Inflammatory macrophage (primary cell): ENCODE data around the gene CASS4.

Source experiments
- DNase-seq, 2 donors: peaks; one replicate each; pipeline ENCODE4 v3.0.0-alpha.2; 2020 to 2022

Gene CASS4

DNA sequence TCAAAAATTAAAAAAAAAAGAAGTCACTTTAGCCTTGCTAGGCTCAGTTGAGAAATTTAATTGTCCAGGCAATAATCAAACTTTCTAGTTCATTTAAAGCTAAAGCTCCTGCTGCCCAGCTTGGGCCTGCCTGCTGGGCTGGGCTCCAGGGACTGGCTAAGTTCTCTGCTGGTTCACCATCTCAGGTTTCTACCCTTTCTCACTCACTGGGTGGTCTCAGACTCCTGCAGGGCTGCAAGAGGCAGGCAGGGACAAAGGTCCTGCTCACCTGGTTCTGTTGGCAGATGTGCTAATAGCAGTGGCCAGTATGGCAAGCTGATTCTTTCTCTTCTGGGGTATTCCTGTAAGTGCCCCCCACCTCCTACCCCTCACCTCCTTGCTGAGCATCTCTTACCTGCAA is 35.2 kb downstream of the CASS4 start:
- DNase-seq, result no peak

DNA sequence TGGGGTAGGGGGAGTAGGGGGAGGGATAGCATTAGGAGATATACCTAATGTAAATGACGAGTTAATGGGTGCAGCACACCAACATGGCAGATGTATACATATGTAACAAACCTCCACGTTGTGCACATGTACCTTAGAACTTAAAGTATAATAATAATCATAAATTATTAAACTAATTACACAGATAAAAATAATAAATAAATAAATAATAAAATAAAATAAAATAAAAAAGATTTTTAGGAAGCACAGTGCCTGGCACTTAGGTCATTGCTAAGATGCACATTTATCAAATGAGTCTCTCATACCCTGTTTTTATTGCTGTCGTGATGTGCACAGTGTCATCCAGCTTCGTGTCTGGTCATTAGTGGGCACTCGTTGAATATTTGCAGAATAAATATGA is 37.4 kb downstream of the CASS4 start:
- no peak for DNase-seq

DNA sequence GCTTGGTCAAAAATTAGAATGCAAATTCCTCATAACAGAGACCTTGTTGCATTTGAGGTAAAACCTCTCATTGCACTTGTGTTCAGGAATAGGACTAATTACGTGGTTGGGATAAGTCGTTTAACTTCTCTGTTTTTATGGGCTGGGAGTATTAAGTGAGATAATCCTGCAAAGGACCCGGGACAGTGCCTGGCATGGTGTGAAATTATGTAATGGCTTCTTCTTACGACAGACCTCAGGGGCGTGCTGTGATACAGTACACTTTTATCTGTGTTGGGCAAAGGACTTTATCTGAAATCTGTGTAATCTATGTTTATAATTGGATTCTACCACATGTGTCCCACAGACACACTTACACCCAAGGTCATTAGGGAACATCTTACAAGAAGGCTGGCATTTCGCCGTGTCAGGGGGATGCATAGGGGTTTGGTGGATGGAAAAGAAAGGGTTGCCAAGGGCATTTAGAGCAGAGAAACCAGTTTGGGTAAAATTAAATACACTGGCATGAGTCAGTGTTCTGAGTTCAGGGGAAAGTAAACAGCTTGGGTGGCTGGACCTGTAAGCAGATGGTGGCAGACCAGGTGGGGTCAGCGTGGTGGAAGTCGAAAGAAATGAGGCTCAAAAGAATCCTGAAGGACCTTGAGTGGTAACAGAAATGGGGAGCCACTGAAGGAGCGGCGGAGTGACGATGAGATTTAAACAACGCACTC is 39.2 kb downstream of the CASS4 start:
- DNase-seq, result no peak

DNA sequence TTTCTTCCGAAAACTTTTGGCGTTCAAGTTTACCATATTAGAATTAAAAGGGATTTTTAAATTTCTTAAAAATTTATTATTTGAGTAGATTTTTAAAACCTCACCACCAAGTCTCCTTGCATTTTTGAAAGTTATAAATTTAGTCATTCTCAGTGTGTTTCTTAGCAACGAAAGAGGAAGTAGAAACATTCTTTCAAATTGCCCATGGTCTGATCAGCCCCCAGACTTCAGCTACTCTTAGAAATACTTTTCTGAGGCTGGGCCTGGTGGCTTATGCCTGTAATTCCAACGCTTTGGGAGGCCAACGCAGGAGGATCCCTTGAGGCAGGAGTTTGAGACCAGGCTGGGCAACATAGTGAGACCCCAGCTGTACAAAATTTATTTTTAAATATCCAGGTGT is 41.3 kb downstream of the CASS4 start:
- peak; percentile 33 to 53 for DNase-seq

DNA sequence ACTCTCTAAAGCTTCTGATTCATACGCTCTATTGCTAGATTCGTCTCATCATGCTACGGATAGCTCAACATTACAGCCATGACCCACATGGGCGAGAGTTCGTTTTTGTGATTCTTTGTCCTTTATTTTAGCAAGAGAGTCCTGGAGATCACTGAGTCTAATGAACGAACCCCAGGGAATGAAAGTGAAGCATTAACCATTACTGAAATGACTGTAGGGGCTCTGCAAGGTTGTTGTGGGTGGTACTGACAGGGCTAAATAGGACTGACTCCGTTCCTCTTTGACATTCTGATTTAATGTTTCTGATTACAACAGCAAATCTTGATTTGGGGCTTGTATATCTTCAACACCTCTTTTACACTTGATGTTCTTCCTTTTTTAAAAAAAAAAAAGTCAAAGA is 42.7 kb downstream of the CASS4 start:
- no peak for DNase-seq

DNA sequence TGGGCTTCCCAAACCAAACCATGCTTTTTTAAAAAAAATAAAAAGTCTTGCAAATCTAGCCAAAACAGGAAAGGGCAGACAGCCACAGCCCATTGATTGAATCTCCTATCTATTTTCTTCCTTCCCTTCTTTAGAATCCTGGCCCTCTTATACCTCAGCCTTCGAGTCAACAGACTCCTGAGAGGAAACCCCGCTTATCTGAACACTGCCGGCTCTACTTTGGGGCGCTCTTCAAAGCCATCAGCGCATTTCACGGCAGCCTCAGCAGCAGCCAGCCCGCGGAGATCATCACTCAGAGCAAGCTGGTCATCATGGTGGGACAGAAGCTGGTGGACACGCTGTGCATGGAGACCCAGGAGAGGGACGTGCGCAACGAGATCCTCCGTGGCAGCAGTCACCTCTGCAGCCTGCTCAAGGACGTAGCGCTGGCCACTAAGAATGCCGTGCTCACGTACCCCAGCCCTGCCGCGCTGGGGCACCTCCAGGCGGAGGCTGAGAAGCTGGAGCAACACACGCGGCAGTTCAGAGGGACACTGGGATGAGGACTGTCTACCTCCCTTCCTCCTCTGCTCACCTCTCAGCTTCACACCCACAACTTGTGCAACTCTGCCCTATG is 46.3 kb downstream of the CASS4 start:
- no peak for DNase-seq

DNA sequence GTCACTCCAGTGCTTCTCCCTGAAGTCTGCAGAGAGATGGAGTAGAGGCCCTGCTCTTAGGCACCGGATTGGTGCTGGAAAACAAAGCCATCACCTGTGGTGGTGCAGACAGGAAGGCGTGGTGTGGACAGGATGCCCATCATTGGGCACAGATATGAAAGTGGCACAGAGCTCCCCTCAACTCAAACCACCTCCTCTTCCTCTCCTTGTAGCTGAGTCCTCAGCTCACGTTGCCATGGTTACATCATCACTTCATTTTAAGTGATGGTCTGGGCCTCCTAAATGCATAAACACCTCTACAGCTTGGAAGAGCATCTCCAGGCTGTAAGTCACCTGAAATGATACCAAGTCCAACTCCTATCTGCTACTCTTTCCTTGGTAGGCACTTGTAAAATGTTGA is 48.4 kb downstream of the CASS4 start:
- DNase-seq, result no peak

DNA sequence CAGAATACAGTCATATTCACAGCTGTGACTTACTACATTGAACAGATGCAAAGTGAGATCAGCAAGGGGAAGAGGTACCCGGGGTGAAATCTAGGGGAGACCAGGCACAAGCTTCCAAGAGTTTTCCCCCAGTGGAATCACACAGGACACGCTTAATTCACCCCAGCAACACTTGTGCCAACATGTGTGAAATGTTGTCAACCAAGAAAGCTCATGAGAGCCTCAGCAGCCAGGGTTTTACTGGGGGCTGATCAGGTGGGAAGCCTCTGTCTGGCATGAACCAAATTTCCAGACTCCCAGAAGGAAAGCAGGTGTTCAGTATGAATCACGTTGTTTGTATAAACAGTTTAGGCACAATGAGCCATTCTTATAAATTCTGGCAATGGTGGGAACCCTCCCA is 49.5 kb downstream of the CASS4 start:
- DNase-seq, result no peak

DNA sequence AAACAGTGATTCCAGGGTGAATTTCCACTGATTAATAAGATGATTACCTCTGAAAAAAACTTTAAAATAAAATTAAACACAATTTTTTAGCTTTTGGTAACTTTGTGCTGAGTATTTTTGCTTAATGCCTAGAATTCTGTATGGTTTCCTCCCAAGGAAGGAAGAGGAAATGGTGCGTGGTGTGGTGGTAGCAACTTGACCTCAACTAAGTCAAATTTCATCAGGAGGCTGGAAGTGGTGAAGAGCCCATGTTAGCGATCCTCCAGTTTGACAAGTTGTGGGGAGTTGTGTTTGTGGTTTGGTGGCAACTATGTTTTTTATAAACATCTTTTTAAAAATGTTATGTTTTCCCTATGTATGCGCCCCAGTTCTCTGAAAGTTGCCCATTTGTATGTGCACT is 51.4 kb downstream of the CASS4 start:
- peak; percentile 53 to 62 for DNase-seq

DNA sequence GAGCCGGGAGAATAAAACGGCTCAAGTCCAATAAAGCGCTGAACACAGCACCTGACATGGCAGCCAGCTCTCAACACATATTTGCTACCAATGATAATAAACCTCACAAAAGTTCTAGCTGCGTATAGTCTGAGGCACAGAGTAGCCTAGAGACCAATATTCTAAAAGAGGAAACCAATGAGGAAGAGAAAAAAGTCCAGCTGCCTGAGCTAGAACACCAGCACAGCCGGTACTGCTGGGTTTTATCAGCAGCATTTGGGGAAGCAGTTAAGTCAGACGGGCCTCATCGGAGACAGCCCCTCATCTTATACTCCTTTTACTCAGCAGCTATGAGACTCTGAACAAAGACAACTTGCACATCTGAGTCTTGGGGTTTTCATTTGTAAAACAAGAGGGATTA is 53.9 kb downstream of the CASS4 start:
- DNase-seq, result peak; percentile 68 to 73

DNA sequence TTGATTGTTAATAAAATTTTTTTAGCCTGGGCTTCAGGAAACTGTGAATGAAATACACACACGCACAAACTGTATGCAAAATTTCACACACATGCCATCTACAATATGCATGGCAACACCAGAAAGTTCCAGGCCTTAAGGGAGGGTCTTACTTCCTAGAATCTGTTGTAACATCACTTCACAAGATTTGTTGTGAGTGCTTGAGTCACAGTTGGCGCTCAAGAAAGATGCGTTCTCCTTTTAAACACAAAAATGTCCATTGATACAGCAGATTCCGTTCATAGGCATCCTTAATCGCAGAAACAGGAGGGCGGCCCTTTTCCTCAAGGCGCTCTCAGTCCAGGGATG is 55.9 kb downstream of the CASS4 start:
- no peak for DNase-seq

DNA sequence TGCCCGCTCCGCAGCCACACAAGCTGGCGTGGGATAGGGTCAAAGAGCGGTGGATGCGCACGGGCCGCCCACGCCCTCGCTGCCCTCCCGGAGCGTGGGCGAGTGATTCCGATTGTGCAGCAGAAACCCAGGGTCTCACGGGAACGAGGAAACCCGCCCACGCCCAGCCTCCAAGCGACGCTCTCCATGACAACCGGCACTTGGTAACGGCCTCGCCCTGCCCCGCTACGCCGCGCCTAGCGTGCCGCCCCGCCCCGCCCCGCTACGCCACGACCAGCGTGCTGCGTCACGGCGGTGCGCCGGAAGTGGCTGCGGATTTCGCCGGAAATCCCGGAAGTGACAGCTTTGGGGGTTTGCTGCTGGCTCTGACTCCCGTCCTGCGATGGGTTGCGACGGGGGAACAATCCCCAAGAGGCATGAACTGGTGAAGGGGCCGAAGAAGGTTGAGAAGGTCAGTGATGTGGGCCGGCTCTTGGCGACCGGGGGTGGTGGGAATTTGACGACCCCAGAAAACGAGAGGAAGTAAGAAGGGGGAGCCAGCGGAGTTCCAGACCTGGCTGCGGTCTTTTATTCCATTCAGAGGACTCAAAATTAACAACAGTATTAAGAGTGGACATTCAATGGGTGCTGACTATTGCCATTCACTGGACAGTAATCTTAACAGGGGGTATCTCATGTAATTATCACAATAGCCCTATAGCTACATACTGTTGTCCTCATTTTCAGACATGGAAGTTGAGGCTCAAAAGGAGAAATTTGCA is 56.4 kb downstream of the CASS4 start, which contains the start of gene RTF2:
Gene RTF2 (plus strand): TSS at position 312 of the 761 bp plus-strand sequence. CDS start 71 bp downstream, at position 383.
- DNase-seq, result peak; percentile 99 to 100

DNA sequence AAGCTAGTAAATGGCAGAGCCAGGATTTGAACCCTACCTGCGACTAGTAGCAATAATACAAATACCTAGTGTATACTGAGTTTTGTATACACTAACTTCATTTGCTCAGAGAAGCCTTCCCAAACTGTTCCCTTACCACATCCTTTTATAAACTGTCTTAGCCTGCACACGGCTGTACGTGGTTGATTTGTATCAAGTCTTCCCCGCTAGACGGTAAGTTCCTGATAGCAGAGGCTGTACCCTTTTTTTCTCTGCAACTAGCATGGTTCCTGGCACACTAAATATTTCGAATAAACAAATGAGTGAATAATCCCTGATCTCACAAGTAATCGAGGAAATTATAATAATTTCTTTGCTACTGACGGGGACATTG is 57.0 kb downstream of the CASS4 start:
- no peak for DNase-seq

DNA sequence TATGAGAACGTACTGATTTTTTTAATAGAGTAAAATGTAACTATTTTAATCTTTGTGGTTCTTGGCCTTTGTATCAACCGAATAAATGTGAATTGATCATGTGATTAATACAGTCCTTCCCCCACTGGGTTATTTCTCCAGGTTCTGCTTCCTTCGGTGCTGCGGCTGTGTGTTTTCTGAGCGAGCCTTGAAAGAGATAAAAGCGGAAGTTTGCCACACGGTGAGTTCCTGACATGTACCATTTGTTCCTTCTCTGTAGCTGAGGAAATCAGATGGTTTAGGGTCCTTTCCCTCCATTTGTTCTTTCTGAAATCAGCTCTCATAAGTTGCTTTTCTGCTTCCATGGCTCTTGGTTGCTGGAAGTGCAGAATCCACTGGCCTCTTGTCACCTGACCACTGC is 71.9 kb downstream of the CASS4 start:
- peak; percentile 42 to 58 for DNase-seq

DNA sequence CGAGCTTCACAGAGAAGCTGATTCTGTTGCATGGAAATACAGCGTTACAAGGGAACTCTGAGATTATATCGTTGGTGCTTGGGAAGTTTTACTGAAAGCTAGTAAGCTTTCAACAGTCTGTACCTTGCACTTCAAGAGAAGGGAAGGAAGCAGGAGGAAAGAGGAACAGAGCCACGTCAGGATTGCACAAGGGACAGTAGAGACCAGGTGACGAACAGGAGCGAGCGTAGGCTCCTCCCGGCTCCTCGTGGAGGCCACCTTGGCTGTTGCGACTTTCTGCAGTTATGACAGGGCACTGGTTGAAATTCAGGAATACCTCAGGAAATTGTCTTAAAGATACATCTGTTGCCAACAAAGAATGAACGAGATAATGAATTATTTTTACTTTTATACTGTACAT is 75.2 kb downstream of the CASS4 start:
- DNase-seq, result peak; percentile 45

DNA sequence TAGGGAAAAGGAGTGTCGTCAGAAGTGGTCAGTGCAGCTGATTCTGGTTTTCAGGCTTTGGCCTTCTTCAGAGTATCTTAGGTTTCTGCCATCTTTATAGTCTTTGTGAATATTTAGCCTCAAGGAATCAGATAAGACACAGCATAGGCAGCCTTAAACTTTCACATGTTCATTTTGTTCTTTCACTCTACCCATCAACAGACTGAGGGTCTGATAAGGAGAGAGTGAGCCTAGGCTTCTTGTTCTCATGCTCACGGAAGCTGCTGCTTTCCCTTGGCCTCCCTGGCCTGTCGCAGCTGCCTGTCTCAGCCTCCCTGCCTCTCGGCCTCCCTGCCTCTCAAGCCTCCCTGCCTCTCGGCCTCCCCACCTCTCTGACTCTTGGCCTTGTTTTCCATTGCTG is 76.5 kb downstream of the CASS4 start:
- no peak for DNase-seq

DNA sequence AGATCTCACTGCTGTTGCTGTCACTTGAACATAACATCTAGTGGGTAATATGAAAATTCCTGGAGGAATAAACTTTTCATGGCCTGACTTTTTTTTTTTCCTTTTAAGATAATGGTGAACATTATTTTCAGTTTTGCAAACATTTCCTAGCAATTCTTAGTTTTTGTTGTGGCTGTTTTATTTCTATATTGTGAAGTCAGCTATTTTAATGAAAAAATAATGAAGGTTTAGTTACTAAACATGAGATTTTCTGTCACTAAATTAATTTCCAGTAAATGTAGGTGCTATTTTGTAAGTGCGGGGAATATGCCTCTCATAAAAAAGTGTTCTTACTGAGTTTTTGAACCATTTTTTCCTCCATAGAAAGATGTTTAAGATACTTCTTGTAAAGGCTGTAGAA is 89.1 kb downstream of the CASS4 start:
- no peak for DNase-seq

DNA sequence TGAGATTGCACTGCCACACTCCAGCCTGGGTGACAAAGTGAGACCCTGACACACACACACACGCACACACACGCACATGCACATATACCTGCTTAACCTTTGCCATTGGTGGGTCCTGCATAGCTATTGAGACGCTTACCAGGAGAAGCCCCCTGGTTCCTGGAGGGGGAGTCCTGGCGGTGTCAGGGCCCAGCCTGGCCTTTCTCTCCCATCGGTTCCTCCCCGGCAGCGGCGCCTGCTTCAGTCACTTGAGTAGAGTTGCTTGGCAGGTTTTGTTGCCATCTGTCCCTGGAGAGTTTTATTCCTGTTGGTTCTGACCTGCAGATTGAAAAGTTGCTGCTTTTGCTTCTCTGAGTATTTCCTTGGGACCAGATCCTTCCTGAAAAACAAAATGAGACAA is 91.9 kb downstream of the CASS4 start:
- DNase-seq, result no peak

DNA sequence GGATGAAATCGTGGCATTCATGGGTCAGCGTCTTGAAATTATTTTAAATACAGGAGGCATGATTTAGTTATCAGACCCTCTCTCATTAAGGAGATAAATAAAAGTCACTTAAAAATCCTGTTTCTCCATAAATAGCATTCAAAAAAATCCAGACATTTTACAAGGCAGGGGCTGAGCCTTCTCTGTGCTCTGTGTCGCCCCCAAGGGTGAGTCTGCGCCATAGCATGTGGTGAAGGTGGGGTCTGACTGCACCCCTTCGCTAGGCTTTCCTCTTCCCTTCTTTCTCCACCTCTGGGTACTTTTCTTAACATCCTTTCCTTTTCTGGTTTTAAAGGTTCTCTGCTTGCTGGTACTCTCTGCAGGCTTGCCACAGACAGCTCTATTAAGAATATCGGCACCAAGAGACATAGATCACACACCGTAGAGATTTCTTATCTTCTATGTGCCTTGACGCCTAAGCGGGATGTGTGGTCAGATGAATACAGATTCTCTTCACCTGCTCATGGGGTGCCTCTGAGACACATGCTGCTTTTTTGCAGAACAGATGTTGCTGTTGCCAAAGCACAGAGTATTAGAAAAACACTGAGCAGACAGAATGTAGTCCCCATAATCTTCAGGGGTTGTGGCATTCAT is 92.4 kb downstream of the CASS4 start:
- DNase-seq, result no peak

DNA sequence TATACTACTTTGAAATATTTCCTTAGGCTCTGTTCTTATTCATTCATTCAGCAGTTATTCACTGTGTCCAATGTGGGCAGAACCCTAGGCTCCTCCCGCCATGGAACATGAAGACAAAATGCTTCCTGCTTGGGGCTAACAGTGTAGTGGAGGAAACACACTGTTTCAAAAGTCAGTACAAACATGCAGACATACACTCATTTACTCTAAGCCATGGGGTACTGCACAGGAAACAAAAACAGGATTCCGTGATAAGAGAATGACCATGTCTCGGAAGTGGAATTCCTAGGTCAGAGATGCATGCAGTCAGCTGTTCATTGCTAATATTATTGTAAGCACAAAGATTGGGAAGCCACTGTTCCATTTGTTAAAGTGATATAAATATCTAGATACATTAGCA is 94.0 kb downstream of the CASS4 start:
- no peak for DNase-seq
